ENCODE results near the gene ENO2.
"Not testable (repeated sequence)": the region's sequence is repeated elsewhere in the genome, so short reads cannot be mapped to it uniquely, and the experiment has no call there.

Gene ENO2

GRCh38 chr12:6914246-6914946 is at the start of gene ENO2:
Gene ENO2 (plus strand): TSS chr12:6914580. CDS start chr12:6915833, 1,253 bp downstream.
- DNase-seq = peak; percentile 78

- DNase-seq = not testable (repeated sequence)
Measured at GRCh38 chr12:6865307-6865706, 49.1 kb upstream of the ENO2 start.

DNA sequence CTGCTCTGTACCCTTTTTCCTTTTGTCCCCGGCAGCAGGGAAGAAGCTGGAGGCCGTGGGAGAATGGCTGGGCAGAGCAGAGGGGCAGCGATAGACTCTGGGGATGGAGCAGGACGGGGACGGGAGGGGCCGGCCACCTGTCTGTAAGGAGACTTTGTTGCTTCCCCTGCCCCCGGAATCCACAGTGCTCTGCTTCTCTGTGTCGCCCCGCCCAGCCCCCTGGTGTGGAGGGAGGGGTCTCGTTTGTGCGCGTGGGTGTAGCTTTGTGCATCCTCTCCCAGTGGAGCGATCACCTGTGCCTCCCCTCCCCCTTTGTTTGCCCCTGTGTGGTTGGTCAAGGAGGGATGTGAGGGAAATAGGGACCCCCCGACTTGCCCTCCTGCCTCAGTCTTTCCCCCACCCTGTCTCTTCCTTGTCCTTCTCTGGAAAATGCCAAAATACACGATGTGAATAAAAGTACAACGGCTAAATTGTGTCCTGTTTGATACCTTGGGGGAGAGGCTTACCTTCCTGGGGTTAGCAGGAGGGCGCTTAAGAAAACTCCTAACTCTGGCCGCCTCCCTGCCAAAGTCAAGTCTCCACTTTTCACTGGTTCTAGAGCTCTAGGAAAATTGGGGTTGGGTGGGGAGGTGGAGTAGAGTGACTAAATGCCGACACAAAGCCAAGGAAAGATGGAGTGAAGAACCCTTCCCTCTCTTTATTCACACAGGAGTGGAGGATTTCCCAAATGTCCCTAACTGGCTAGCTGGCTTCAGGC is 48.0 kb upstream of the ENO2 start:
- DNase-seq = no peak

DNA sequence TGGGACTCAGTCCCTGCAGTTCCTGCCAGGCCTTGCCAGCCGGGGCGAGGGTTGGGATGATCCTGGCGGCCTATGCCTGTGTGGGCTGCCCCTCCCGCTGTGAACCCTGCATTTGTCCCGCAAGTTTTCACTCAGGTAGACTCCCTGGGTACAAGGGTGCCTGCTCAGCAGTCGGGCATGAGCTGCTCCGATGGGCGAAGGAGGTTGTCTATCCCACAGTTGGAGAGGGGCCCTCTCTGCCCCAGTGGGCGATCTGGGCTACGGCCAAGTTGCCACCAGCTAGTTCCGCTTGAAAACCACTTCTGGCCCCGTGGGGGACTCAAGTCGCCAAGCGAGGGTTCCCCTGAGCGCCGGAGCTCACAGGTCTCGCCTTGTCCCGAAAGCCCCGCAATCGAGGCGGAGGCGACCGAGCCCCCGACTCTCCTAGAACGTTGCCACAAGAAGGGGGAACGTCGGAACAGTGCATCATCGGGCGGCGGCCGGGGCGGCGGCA is 47.4 kb upstream of the ENO2 start:
- no peak for DNase-seq

DNA sequence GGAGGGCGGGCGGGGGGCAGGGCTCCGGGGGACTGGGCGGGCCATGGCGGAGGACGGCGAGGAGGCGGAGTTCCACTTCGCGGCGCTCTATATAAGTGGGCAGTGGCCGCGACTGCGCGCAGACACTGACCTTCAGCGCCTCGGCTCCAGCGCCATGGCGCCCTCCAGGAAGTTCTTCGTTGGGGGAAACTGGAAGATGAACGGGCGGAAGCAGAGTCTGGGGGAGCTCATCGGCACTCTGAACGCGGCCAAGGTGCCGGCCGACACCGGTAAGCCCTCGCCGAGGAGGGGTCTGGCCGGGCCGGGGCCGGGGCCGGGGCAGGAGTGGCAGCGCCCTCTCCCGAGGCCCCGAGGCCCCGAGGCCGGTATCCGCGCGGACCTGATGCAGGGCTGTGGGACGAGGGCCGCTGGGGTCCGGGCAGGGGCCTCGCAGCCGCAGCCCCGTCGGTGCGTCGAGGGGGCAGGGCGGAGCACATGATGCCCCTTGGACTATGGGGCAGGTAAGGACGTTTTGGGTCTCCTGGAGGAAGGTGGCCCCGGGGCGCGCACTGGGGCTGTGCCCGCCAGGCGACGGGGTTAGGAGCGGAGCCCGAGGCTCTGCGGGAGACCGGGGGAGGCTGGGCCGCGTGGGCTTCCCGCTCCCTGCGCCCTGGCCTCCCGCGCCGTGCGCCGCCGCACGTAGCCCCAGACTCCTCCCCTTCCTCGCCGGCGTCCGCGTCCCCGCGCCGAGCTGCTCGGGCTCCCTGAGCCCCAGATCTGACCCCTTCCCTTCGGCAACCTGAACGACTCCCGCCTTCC is 46.8 kb upstream of the ENO2 start, which contains the start of gene TPI1:
TPI1 (plus strand) TSS at position 119 of the 798 bp plus-strand sequence; CDS start at position 155, 36 bp downstream.
- DNase-seq = peak; percentile 88

DNA sequence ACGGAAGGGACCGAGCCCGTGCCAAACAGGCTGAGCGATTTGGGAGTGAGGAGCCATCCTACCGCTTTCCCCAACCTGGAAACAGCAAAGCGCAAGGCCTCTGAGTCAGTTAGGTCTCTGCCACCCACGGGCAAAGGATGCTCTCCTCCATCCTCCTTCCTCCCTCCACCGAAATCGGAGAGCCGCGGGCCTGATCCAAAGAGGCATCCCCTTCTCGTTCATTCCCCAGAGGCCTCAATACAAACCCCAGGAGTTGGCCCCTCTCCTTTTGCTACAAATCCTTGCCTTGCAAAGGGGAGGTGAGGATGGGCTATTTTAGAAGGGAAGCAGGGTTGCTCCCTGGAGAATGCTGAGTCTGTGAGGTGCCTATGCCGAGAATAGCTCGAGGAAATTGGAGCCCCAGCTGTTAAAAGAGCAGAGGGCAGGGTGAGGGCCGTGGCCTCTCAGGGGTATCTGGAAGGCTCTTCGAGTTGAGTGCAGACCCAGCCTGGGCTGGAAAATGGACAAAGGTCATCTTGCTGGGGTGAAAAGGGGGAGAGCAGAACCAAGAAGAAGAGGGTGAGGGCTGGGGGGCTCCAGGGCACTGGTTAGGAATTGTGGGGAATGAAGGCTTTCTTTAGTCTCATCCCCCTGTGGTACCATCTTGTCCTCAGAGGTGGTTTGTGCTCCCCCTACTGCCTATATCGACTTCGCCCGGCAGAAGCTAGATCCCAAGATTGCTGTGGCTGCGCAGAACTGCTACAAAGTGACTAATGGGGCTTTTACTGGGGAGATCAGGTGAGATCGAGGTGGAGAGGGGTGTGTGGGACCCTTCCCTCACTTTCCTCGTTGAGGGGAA is 46.0 kb upstream of the ENO2 start:
- no peak for DNase-seq

DNA sequence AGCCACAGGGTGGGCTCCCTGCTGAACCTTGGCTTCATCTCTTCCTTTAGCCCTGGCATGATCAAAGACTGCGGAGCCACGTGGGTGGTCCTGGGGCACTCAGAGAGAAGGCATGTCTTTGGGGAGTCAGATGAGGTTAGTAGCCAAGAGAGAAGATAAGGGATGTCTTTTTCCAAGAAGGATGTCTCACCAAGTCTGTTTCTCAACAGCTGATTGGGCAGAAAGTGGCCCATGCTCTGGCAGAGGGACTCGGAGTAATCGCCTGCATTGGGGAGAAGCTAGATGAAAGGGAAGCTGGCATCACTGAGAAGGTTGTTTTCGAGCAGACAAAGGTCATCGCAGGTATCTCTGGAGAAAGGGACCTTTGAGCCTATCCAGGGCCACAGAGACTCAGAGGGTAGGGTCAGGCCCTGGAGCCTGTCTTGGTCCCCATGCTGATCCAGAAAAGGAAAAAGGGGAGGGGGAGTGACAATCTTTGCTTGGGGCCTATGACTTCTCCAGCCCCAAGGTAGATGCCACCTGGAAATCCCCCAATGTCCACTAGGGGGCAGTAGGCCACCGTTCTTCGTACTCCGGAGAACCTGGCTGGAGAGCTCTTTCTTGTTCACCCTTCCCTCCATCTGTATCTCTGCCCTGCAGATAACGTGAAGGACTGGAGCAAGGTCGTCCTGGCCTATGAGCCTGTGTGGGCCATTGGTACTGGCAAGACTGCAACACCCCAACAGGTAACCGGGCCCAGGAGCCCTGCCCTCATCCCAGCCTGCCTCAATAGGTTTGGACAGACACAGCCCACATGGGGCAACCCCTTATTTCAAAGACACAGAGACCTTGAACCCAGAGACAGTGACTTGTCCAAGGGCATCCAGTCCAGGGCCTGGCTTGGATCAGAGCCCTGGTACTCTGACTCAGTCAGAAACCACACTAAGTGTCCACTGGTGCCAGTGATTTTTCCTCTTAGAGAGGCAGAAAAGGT is 45.0 kb upstream of the ENO2 start:
- peak; percentile 87 for DNase-seq

DNA sequence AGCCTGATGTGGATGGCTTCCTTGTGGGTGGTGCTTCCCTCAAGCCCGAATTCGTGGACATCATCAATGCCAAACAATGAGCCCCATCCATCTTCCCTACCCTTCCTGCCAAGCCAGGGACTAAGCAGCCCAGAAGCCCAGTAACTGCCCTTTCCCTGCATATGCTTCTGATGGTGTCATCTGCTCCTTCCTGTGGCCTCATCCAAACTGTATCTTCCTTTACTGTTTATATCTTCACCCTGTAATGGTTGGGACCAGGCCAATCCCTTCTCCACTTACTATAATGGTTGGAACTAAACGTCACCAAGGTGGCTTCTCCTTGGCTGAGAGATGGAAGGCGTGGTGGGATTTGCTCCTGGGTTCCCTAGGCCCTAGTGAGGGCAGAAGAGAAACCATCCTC is 44.1 kb upstream of the ENO2 start:
- DNase-seq = not testable (repeated sequence)

DNA sequence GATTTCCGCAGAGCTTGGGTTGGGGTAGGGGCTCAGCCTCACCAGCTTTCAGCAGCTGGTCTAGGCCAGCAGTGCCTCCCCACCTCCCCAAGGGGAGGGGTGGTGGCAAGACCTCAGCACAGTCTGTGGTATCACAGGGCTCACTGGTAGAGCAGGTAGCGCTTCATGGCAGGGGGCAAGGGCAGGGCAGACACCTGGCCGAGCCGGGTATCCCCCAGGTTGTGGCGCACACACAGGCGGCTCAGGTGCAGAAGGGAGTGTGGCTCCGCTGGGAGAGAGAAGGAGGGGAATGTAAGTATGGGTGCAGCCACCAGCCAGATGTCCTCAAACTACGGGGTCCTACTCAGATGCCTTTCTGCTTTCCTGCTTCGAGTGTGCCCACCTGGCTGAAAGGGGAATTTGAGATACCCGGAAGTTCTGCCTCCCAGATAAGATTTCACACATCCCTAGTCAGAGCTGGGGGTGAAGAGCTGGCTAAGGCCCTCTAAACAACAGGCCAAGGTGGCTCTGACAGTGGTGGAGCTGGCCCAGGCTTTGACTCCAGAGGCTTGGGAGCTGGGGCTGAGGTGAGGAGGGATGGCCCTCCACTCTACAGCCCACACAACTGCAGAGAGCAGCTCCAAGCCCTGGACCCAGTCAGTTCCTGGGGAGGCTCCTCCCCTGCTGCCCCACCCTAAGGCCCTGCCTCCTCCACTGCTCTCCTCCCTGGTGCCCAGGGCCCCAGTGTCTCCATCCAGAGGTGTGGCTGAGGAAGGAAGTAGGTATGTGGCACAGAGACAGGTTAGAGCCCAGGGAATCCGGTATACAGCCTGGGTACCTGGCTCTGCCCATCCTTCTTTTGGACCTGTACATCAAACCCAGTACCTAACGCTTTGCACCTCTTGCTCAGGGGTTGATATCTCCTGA is 43.1 kb upstream of the ENO2 start:
- peak; percentile 64 for DNase-seq

- peak; percentile 87 for DNase-seq
Measured at GRCh38 chr12:6872073-6873048, 42.0 kb upstream of the ENO2 start.

DNA sequence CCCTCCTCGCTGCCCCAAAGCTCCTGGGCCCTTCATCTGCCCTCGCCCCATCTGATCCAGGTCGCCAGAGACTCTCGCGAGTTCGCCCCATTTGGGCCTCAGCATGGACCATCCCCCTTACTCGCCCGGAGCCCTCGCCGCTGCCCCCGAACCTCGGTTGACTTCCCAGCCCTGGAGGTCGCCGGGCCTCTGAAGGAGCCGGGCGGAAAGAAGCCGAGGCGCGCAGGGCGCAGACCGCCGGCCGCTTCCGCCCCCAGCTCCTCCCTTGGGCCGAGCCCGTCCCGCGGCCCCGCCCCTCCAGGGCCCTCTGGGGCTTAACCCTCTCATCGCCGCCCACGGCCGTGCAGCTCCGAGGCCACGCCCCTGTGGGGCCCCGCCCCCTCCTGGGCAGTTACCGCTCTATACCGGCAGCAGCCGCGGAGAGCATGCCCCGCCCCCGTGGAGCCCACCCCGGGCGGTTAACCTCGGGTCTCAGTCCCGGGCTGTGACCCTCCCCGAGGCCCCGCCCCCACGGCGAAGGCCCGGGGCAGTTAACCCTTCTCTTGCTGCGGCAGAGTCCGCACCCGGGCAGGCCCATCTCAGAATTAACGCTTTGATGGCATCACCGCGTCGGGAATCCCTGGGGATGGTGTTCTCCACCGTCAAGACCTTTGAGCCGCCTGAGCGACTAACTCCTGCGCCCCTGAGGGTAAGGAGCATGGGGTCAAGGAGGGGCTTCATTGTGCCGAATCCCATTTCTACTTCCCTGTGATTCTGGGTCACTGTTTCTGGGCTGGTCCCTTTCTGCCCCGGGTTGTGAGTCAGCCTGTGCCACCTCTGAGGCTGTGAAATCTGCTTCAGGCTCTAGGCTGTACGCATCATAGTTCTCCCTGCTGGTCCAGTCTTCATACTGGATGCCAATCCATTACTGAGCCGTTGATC is 41.0 kb upstream of the ENO2 start, which contains the start of gene SPSB2:
SPSB2 (minus strand) TSS at position 210 of the 921 bp plus-strand sequence. CDS start 402 bp downstream, outside the sequence.
- DNase-seq = peak; percentile 98

GRCh38 chr12:6874015-6874368 is 40.4 kb upstream of the ENO2 start:
- DNase-seq = not testable (repeated sequence)

DNA sequence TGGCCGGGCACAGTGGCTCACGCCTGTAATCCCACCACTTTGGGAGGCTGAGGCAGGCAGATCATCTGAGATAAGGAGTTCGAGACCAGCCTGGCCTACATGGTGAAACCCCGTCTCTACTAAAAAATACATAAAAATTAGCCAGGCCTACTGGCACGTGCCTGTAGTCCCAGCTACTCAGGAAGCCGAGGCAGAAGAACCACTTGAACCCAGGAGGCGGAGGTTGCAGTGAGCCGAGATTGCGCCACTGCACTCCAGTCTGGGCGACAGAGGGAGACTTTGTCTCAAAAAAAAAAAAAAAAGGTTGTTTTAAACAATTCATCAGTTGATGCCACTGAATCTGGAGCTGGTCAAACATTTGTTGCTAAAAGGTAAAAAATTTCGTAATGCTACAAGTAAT is 34.6 kb upstream of the ENO2 start:
- DNase-seq = not testable (repeated sequence)

GRCh38 chr12:6883252-6883651 is 31.1 kb upstream of the ENO2 start:
- DNase-seq = no peak

DNA sequence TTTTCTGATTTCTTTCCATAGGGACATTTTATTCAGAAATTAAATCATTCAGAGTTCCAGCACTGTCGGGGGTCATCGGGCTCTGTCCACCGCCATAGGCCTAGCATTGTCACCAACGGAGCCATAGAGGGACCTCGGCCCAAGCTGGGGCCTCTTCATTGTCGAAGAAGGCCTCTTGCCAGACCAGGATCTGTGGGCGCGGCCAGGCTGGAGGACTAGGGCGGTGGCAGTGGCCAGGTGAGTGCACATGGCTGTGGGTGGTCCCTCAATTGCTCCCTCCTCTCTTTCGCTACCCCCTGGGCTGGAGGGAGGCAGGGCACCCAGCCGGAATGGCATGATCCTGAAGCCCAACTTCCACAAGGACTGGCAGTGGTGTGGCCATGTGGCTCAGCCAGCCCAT is 30.7 kb upstream of the ENO2 start:
- DNase-seq = no peak

DNA sequence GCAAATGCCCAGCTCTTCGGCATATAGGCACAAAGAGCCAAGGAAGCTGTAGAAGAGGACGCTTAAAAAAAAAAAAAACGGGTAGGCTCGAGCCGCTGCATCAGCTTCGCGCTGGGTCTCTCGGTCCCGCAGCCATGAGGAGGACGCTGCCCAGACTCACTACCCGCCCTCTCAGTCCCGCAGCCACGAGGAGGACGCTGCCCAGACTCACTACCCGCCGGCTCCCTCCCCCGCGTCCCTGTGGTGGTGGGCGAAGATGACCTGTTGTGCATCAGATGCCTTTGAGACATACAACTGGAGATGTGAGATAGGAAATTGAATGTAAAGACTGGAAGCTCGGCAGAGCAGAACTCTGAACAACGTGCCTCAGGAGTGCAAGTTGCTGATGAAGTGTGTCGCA is 29.8 kb upstream of the ENO2 start:
- DNase-seq = no peak

All from activated CD4-positive, alpha-beta T cell treated with anti-CD3 and anti-CD28 coated beads, Interleukin-2, amount 50 U/mL, for 16 hours (primary cell).